GM19397 (cell line): ENCODE measurements around the gene TLR4.

ENCODE experiments used
- ATAC-seq: cut with Tn5 transposase; IDR thresholded peaks from one replicate; pipeline ENCODE4 v1.9.1; 2021; ENCODE audit warnings: mild to moderate bottlenecking, moderate library complexity; ENCODE audit not compliant: unreplicated experiment

TLR4 gene

GRCh38 chr9:117709936-117710335, 5.7 kb downstream of the TLR4 start:
- no peak for ATAC-seq

DNA sequence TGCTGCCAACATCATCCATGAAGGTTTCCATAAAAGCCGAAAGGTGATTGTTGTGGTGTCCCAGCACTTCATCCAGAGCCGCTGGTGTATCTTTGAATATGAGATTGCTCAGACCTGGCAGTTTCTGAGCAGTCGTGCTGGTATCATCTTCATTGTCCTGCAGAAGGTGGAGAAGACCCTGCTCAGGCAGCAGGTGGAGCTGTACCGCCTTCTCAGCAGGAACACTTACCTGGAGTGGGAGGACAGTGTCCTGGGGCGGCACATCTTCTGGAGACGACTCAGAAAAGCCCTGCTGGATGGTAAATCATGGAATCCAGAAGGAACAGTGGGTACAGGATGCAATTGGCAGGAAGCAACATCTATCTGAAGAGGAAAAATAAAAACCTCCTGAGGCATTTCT, 10.1 kb downstream of the TLR4 start:
- ATAC-seq = no peak

DNA sequence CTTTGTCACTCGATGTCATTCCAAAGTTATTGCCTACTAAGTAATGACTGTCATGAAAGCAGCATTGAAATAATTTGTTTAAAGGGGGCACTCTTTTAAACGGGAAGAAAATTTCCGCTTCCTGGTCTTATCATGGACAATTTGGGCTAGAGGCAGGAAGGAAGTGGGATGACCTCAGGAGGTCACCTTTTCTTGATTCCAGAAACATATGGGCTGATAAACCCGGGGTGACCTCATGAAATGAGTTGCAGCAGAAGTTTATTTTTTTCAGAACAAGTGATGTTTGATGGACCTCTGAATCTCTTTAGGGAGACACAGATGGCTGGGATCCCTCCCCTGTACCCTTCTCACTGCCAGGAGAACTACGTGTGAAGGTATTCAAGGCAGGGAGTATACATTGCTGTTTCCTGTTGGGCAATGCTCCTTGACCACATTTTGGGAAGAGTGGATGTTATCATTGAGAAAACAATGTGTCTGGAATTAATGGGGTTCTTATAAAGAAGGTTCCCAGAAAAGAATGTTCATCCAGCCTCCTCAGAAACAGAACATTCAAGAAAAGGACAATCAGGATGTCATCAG, 11.3 kb downstream of the TLR4 start:
- no peak for ATAC-seq

GRCh38 chr9:117718085-117718484, 13.9 kb downstream of the TLR4 start:
- peak; percentile 99 for ATAC-seq

- ATAC-seq = peak; percentile 19
These were observed 14.5 kb downstream of the TLR4 start for GRCh38 chr9:117718701-117719100.

- no peak for ATAC-seq
These were observed 15.1 kb downstream of the TLR4 start for GRCh38 chr9:117719161-117719920.

DNA sequence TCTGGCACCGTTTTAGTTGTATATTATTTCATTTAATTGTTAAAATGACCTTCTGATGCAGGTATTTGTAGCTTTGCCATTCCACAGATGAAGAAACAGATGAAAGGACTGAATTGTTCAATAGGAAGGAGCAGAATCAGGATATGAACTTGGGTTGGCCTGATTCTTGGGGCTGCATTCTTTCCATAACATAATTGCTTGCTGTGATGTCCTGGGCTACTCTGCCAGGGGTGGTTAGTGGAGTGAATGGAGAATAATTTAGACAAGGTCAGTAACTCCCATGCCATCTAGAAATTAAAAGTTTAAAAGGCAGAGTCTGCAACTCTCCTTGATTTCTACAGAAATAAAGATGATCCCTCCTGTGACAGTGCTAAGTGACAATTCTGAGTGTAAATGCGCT, 15.9 kb downstream of the TLR4 start:
- no peak for ATAC-seq

- ATAC-seq = no peak
These were observed 16.4 kb downstream of the TLR4 start for GRCh38 chr9:117720555-117720954.

- no peak for ATAC-seq
These were observed 16.8 kb downstream of the TLR4 start for GRCh38 chr9:117720987-117721386.

DNA sequence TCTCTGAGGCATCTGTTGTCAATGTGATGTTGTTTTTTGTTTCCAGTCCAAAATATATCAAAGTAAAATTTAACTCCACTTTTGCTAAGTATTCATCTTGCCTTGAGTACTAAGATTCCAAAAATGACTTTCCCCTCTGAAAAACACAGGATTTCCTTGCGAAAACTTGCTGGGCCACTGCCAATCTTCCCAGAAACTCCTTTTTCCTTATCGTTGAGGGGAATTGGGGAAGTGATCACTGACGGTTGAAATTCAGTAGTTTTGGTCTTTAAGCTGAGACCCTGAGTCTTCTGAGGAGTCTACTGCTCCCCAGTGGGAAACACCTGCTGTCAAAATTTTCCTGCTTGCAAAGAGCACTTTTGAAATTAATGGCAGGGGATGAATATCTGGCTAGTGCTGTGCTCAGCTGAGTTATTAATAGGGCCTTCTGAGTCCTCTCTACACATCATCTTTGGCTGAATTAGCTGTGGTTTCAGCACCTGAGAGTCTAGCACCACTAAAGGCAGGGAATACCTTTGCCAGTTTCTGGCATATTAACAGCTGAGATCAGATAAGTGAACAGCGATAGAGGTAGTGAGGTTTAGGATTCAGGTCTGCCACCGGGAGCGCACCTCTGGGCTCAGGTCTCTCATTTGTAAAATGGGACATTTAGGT, 18.0 kb downstream of the TLR4 start:
- no peak for ATAC-seq

GRCh38 chr9:117723986-117724625, 19.9 kb downstream of the TLR4 start:
- no peak for ATAC-seq

DNA sequence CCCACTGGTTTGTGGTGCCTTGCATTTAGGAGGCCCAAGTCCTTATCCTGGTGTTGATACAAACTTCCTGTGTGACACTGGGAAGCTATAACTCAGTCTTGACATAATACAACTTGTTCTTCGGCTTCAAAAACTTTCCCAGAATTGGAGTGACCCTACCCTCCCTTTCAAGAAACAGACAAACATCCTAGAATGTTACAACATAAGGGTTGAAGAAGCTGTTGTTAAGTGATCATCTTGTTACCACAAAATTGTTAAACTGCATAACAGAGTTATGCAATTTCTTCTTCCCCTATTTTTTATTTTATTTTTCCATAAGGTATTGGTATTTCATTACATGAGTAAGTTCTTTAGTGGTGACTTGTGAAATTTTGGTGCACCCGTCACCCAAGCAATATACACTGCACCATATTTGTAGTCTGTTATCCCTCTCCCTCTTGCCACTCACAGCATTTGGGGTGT, 21.3 kb downstream of the TLR4 start:
- ATAC-seq = no peak

DNA sequence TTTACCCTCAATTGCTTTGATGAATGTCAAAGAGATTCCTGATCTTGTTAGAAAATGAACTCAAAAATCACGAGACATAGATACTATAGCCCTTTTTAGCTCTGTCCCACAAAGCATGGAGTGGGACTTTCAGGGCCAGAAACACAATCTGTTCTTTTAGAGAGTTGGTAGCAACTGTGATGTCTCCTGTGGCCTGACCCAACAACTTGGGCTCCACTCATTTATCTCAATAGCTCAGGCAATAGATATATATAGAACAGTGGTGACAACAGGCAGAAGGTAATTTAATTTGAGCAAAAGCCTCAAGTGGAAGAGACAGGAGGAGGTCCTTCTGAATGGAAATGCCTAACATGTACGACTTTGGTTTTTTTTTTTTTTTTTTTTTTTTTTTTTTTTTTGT, 25.2 kb downstream of the TLR4 start:
- ATAC-seq = no peak

DNA sequence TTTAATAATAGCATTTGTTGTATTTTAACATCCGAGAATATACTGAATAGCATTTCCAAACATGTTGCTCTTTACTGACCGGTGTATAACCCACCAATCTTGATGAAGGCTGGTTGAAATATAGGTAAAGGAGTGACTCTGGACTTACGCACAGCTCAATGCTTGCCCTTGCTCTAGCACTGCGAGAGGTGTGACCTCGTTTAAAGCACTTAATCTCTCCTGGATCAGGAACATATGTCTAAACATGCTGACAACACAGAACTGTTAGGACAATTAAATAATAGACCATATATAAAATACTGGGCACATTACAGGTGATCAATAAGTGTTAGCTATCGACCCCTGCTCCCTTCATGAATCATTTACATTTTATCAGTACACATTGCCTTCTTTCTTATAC, 28.3 kb downstream of the TLR4 start:
- ATAC-seq = no peak

GRCh38 chr9:117733465-117733864, 29.3 kb downstream of the TLR4 start:
- no peak for ATAC-seq

DNA sequence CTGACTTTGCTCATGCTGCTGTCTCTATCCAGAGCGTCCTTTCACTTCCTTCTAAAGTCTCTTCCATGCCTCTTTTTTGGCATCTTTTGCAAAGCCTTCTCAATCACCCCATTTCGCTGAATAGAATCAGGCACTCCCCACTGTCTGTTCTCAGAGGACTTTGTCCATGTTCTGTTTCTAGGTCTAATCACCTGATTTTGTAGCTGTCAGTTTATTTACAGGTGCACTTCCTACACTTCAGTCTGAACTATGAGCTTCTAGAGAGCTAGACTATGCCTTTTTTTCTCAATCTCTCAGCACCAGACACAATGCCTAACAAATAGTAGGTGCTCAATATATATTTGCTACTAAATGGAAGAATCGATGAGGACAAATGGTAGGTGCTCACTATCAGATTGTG, 29.9 kb downstream of the TLR4 start:
- no peak for ATAC-seq

DNA sequence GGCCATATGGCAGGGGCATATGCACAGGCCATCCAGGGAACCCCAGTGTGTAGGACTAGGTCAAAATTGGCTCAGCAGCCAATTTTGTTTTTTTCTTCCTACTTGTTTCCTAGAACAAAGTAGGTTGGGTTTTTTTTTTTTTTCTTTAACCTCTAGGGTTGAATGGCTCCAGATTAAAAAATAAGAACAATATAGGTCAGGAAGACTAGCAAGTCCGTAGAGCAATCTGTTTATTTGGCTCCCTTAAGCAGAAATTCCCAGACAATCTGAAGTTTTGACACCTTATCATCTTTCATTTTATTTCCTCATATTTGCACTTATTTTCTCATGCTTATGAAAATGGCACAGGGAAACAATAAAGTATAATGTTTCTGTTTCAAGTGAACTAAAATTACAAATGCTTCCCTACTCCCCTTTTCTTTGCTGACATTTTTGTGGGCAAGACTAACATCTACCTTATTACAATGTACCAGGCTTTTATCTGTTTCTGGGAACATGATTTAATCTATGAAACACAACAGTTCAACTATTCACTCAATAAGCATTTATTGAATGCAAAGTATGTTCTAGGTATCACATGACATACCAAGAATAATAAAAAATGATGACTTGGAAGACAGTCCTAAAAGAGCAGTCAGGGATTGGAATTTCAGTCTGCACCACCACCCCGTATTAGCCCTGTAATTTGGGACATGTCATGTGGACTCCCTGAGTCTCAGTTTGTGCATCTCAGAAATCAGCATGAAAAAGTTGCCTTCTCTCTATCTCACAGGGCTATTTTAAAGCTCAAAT, 30.5 kb downstream of the TLR4 start:
- no peak for ATAC-seq

DNA sequence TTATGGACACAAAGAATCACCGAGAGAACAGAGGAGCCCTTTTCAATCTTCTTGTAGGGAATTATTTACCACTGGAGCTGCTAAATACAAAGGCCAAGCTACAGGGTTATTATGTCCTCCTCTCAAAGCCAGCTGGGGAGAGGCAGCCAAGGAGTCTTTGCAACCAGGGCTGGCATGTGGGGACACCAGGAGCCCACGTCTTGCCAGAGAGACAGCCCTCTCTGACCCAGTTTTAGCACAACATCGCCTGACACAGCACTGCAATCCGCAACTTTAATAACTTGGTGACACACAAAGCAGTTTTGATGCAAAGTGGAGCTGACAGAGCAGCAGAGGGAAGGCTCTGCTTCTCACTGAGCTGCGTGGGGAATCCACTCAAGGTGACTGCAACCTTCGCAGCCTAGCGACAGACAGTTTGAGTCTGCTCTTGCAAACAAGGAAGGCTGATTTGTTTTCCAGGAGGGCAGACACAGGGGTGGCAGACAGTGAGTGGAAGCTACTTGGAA, 33.6 kb downstream of the TLR4 start:
- no peak for ATAC-seq

DNA sequence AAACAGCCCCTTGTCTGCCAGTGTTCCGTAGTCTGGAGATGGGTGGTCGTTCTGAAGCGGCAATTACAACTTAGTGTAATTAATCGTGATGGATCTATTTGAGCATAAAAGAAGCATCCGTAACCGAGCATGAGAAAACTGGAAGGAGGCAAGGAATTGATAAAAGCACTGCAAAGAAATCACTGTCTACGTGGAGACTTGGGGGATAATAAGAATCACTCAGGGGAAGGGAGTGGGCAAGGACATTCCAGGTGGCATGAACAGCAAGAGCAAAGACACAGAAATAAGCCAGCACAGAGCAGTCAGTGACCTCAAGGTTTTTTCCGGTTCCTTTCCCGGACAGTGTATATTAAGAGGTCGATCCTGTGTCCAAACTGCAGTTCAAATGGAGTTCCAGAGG, 35.0 kb downstream of the TLR4 start:
- ATAC-seq = no peak

GRCh38 chr9:117739624-117740347, 35.6 kb downstream of the TLR4 start:
- no peak for ATAC-seq
